Measurements from ENCODE around the gene TREX2.

Gene TREX2

GRCh38 chrX:153463031-153463430, 17.2 kb upstream of the TREX2 start:
- no peak for TF ChIP-seq CTCF (conservative IDR thresholded peaks at IDR 0.05; ENCODE audit: low read length)
- no peak for DNase-seq (ENCODE audit: low read depth)
- H3K4me3 ChIP-seq (ENCODE audit: low read length): no peak overlapping the region

DNA sequence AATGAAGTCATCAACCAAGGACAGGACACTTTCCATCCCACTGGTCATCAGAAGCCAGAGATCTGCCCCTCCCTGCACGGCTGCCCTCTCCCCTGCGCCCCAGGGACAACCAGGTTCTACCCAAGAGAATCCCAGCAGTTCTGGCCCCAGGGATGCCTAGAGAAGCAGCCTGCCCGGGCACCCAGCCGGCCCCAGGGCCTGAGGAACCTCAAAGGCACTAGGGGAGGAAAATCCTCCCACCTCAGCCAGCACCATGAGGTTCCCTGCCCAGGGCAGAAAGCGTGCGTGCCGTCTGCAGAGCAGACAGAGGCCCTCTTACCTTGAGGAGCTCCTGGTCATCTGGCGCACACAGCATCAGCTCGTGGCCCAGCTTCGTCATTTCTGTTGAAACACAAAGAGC, 16.4 kb upstream of the TREX2 start:
- no peak overlapping the region for H3K4me3 ChIP-seq (ENCODE audit: low read length)
- no peak for DNase-seq (ENCODE audit: low read depth)
- no peak for TF ChIP-seq CTCF (conservative IDR thresholded peaks at IDR 0.05; ENCODE audit: low read length)

GRCh38 chrX:153460826-153461225, 15.0 kb upstream of the TREX2 start:
- DNase-seq (ENCODE audit: low read depth): peak; percentile 36
- peak; percentile 60 for TF ChIP-seq CTCF (conservative IDR thresholded peaks at IDR 0.05; ENCODE audit: low read length)
- H3K4me3 ChIP-seq (ENCODE audit: low read length): no peak overlapping the region

- H3K4me3 ChIP-seq (ENCODE audit: low read length): no peak overlapping the region
- TF ChIP-seq CTCF (conservative IDR thresholded peaks at IDR 0.05; ENCODE audit: low read length): peak; percentile 21; the same call in 1 of the 2 replicates
- peak; percentile 73 for DNase-seq (ENCODE audit: low read depth)
Measured at GRCh38 chrX:153459986-153460385, 14.1 kb upstream of the TREX2 start.

DNA sequence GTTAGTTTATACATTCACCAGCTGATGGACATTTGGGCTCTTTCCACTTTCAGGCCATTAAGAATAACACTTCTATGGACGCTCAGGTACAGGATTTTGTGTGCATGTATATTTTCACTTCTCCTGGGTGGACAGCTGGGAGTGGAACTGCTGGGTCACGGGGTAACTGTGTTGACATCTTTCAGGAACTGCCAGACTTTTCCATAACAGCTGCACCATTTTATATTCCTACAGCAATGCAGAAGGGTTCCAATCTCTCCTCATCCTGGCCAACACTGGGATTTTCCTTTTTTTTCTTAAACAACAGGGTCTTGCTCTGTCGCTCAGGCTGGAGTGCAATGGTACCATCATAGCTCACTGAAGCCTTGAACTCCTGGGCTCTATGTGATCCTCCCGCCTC, 12.6 kb upstream of the TREX2 start:
- no peak for TF ChIP-seq CTCF (conservative IDR thresholded peaks at IDR 0.05; ENCODE audit: low read length)
- H3K4me3 ChIP-seq (ENCODE audit: low read length): no peak overlapping the region
- DNase-seq (ENCODE audit: low read depth): no peak

- H3K4me3 ChIP-seq (ENCODE audit: low read length): no peak overlapping the region
- no peak for DNase-seq (ENCODE audit: low read depth)
- no peak for TF ChIP-seq CTCF (conservative IDR thresholded peaks at IDR 0.05; ENCODE audit: low read length)
Measured at GRCh38 chrX:153457827-153458466, 12.1 kb upstream of the TREX2 start.

DNA sequence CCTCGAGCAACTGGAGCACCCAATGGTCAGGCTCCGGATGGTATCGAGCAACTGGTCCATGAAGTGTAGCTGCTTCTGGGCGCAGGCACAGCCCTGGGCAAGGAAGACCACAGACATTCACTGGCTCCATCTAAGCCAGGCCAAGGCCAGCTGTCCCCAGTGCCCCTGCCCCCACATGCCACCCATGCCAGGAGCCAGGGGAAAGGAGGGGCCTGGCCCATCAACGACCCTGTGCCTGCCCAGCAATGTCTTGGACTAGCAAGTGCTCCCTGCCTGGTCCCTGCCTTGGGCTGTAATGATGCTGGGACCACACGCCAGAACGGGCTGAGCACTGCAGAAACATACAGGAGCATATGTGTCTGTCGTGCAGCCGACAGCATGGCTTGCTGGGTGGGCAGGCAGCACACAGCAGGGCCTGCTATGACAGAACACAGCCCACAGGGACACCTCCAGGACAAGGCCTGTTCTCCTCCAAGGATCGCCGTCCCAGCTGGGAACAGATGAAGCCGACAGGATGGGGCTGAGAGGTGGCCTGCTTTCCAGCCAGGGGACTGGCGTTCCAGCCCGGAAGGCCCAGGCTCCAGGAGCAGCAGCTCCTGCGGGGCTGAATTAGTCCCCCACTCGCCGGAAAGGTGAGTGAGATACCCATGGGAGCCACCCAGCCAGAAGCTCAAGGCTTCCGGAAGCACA, 11.4 kb upstream of the TREX2 start:
- no peak for DNase-seq (ENCODE audit: low read depth)
- TF ChIP-seq CTCF (conservative IDR thresholded peaks at IDR 0.05; ENCODE audit: low read length): no peak
- no peak overlapping the region for H3K4me3 ChIP-seq (ENCODE audit: low read length)
